Posterior cingulate gyrus (tissue), 11 donors: ENCODE data around the gene FZD4.
A peak's percentile ranks its signal among the peaks of the same experiment; 100 is the strongest.
"Not testable (repeated sequence)": the region's sequence is repeated elsewhere in the genome, so short reads cannot be mapped to it uniquely, and the experiment has no call there.

Experiments used
- DNase-seq, 10 donors: peaks; one replicate each; pipeline versions ENCODE4 v3.0.0 to v3.0.0-alpha.2; 2020 to 2021; ENCODE audit warnings: mixed read lengths in 3 of 10
- intact Hi-C: fragments of 100-400 bp; cut with DNase I; formaldehyde crosslinking; loops from one replicate; pipeline ENCODE4 v1.15.1; 2023

The FZD4 gene

GRCh38 chr11:86978247-86978646 lies 23.1 kb upstream of the FZD4 start:
- DNase-seq = peak in 1 of 10 donors; percentile 26
- intact Hi-C loops = no loop called here

- intact Hi-C loops = no loop called here
- DNase-seq = no peak
Measured at GRCh38 chr11:86977441-86978050, 22.4 kb upstream of the FZD4 start.

DNA sequence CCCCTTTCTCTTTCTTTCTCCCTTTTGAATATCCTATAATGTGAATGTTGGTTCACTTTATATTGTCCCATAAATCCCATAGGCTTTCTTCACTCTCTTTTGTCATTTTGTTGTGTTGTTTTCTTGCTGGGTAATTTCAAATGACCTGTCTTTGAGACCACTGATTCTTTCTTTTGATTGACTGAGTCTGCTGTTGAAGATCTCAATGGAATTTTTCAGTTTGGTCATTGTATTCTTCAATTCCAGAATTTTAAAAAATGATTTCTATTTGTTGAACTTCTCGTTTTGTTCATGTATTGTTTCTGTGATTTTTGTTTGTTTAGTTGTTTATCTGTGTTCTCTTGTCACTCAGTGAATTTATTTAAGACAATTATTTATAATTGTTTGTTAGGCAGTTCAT lies 17.5 kb upstream of the FZD4 start:
- no peak for DNase-seq
- intact Hi-C loops = no loop called here

DNA sequence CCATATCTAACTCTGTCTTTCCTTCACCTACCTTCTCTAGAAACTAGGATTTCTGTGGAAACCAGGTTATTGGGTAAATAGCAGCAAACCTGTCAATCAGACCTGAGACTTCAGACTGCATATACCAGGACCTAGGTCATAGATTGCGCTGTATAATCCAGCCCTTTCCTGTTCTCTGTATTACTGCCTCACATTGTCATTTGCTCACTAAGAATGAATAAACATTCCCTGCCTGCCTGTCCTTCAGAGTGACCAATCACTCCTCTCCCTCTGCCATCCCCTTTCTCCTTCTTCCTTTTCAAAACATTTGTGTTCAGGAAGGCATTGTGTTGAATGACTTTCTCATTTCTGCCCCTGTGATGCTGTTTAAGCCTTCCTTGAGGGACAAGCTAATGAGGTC lies 14.1 kb upstream of the FZD4 start:
- no peak for DNase-seq
- intact Hi-C loops = no loop called here

DNA sequence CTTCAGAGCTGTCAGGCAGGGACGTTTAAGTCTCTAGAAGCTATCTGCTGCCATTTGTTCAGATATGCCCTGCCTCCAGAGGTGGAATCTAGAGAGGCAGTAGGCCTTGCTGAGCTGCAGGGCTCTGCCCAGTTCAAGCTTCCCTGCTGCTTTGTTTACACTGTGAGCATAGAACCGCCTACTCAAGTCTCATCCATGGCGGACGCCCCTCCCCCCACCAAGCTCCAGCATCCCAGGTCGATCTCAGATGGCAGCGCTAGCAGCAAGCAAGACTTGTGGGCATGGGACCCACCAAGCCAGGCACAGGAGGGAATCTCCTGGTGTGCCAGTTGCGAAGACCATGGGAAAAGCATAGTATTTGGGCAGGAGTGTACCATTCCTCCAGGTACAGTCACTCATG lies 12.4 kb upstream of the FZD4 start:
- DNase-seq, intact Hi-C loops: not testable (repeated sequence)

DNA sequence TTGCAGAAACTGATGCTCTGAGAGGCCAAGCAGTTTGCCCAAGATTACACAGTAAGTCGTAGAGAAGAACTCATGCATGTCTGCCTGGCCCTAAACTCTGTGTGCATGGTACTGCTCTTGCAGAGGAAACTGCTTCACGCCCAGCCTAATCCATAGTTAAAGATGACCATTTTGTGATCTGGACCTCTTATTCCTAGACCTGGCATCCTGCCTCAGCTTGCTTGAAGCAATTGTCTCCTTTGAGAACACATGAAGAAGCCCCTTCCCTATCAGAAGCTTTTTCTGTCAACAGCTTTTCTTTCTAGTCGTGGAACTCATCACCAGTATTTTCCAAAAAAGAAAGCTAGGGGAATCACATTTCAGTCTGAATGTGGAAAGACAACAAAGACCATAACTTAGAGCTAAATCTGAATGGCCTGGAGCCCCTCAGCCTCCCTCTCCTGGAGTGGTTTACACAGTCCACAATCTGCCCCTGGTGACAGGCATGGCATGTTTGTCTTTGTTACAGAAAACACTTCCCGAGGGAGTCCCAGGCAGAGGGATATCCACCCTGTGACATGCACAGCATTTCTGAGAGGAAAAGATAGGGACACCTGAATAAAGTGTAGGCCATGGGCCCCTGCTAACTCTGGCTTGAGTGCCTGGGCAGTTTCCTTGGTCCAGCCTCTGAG lies 2.9 kb upstream of the FZD4 start:
- no peak for DNase-seq
- intact Hi-C loops = loop anchor here (5.0 kb wide), 2 partner anchors 79 to 334 kb away; partner anchors contain the start of gene TMEM135

- intact Hi-C loops = loop anchor here (5.0 kb wide), 2 partner anchors 80 to 335 kb away; partner anchors contain the start of gene TMEM135
- DNase-seq = no peak
Measured at GRCh38 chr11:86956905-86957195, 1.7 kb upstream of the FZD4 start.

DNA sequence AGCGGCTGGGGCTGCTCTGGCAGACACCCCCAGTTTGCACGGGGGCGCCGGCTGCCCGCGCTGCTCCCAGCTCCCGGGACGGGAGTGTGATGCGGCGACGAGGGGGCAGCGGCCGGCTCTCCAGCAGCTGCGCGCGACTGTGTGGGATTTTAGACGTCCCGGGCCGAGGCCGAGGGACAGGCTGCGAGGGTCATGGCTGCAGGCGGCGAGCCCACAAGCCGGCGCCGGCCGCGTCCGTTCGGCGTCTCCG lies 159 bp downstream of the FZD4 start:
- intact Hi-C loops = loop anchor here (5.0 kb wide), 2 partner anchors 82 to 337 kb away; partner anchors contain the start of gene TMEM135
- no peak for DNase-seq

DNA sequence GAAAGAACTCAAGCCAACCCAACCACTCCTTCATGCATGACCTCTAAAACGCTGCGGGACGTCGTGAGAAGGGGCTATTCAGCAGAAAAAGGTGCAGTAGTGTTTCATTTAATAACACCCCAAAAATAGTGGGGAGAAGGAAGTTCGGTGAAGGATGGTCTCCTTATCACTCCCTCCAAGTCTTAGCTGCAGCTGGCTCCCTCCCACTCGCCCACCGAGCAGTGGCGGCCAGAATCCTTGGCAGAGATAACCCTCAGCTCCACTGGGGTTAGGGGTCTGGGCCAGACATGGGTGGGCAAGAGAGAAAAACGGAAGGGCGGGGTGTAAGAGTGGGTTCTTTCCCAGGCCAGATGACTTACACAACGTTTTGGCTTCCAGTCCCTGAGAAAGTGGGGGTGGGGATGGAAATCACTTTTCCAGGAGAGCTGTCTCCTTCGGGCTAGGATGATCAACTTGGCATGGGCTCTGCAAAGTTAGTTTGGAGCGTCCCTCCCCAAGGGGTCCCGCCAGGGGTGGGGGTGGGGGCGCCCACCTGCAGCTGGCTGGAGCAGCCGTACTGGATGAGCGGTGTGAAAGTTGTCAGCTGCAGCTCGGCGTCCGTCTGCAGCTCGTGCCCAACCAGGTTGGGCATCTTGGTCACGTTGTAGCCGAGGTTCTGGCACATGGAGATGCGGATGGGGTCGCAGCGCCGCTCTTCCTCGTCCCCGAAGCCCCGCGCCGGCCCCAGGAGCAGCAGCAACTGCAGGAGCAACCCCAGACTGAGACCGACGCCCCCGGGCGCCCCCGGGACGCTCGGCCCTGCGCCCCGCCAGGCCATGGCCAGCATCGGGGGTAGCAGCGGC lies 705 bp downstream of the FZD4 start:
- intact Hi-C loops = loop anchor here (5.0 kb wide), 2 partner anchors 83 to 338 kb away; partner anchors contain the start of gene TMEM135

DNA sequence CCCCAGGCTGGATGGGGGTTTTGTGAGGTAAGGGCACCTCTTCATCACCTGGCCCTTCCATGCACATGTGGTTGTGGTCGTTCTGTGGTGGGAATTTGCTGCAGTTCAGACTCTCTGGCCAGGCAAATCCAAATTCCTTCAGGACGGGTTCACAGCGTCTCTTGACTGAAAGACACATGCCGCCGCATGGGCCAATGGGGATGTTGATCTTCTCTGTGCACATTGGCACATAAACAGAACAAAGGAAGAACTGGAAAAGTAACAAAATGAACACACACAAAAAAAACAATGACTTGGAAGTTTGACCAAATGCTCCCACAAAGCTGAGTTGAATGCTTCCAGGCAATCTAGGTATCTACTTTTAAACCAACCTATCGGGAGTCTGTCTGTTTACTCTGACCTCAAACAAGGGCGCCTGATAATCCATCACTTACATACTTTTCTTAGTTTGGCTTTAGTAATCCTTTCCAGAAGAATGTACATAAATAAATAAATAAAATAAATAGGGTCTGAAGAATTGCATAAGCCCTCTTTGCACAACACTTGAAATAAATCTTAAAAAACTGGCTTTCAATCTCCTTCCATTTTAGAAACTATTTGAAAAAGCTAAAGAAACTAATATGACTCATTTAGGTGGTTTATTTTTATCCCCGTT lies 2.8 kb downstream of the FZD4 start:
- intact Hi-C loops = no loop called here
- DNase-seq = no peak

More for the DNA sequence above, 705 bp downstream of the FZD4 start:
- DNase-seq = peak in 4 of 10 donors; percentile 19 to 81 (median 27)

- intact Hi-C loops = no loop called here
- DNase-seq = no peak
Measured at GRCh38 chr11:86951706-86952105, 3.5 kb downstream of the FZD4 start.

DNA sequence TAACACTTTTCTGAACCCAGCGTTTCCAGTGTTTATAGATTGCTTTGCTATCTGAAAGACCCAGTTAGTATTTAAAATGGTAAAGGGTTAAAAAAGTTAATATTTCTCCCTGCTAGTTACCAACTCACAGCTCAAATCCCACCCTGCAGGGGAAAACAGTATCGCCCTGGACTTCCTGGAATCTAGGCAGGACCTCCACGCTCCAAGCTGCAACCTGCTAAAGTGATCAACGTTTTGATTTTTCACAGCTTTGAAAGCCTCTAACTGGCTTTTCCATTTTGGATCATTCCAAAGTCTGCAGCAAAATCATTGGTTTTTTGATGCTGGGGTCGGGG lies 4.6 kb downstream of the FZD4 start:
- intact Hi-C loops = no loop called here
- DNase-seq = no peak

DNA sequence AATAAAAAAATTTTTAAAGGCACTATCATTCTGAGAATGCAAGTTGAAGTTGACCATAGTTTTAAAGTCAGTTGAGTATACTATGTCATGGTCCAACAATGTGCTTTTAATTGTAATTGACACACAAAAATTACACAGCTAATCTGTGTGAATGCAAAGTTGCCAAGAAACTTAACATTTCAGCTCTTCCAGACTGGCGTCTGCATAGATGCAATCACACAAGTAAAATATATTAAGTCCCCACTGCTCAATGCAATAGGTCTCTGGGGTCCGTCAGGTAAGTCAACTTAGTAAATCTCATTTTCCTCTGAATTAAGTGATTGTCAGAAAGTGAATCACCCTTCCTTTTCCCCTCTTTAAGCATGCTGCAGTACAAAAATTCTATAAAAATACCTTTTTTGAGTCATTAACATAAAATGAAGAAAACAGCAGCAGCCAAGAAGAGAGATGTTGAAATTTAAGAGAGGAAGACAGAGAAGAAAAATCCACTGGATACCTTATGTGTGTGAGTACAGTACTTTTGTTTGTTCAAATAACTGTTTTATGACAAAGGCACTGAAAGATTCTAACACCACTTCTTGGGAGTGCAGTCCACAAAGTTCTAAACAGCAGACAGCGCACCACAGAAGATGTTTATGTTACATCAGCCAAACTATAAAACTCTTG lies 5.1 kb downstream of the FZD4 start:
- no peak for DNase-seq
- intact Hi-C loops = no loop called here

- intact Hi-C loops = no loop called here
- DNase-seq = no peak
Measured at GRCh38 chr11:86948733-86949132, 6.5 kb downstream of the FZD4 start.

GRCh38 chr11:86947541-86947940 lies 7.7 kb downstream of the FZD4 start:
- intact Hi-C loops = no loop called here
- DNase-seq = no peak

DNA sequence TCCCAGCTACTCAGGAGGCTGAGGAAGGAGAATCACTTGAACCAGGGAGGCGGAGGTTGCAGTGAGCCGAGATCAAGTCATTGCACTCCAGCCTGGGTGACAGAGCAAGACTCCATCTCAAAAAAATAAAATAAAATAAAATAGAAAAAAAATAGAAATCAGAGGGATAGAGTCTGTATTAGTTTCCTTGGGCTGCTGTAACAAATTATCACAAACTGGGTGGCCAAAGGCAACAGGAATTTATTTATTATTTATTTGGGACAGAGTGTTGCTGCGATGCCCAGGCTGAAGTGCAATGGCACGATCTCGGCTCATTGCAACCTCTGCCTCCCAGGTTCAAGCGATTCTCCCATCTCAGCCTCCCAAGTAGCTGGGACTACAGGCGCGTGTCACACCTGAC lies 11.7 kb downstream of the FZD4 start:
- intact Hi-C loops, DNase-seq: not testable (repeated sequence)

- intact Hi-C loops = loop anchor here (2.0 kb wide), 1 partner anchor 479 kb away; no protein-coding TSS in a partner anchor
Measured at GRCh38 chr11:86941871-86942599, 13.2 kb downstream of the FZD4 start.

GRCh38 chr11:86941077-86941870 lies 13.9 kb downstream of the FZD4 start:
- intact Hi-C loops = loop anchor here (2.0 kb wide), 1 partner anchor 480 kb away; no protein-coding TSS in a partner anchor
- DNase-seq = no peak

More at GRCh38 chr11:86941871-86942599, 13.2 kb downstream of the FZD4 start:
- DNase-seq = no peak
